ENCODE results near the gene PRSS27. TPM values are rescaled to one million over a fixed set of nuclear protein-coding genes. Genes with fewer than 3 reads are reported as not detected.
A peak's percentile ranks its signal among the peaks of the same experiment; 100 is the strongest.

Gene PRSS27
- total RNA-seq, 2 experiments from 2014 or later, result 1.2 to 1.4 TPM

- DNase-seq (no peak), ATAC-seq (no peak)
- H3K4me3 Mint-ChIP-seq, result no peak overlapping the region
- TF ChIP-seq CTCF (IDR thresholded peaks at IDR 0.05), result no peak
- no peak overlapping the region for H3K27ac Mint-ChIP-seq
- H3K27me3 Mint-ChIP-seq, result no peaks in the 10 kb centered on the region
- H3K9me3 Mint-ChIP-seq, result no peaks in the 10 kb centered on the region
- ChIA-PET CTCF (interaction anchor here (0.5 kb wide), 1 partner anchor 201 kb away, joined by 3 read pairs; no protein-coding TSS in a partner anchor), POLR2A (interaction anchor here (0.7 to 0.9 kb wide), 3 partner anchors 19 to 44 kb away, joined by 3 to 4 read pairs (median 3); partner anchors contain the start of gene KCTD5)
- intact Hi-C loops (cut with micrococcal nuclease), result no loop called here
- no peaks in the 10 kb centered on the region for H3K36me3 Mint-ChIP-seq (ENCODE audit: low read depth)
- peaks cover 6% of the 10 kb centered on the region for H3K4me1 Mint-ChIP-seq (ENCODE audit: low read depth)
Measured at GRCh38 chr16:2716948-2717347, 3.1 kb downstream of the PRSS27 start.

- CTCF ChIA-PET, result no interaction called here
- no peak overlapping the region for H3K4me3 Mint-ChIP-seq
- H3K9me3 Mint-ChIP-seq, result no peaks in the 10 kb centered on the region
- POLR2A ChIA-PET, result interaction anchor here (0.7 to 0.9 kb wide), 3 partner anchors 19 to 43 kb away, joined by 3 to 4 read pairs (median 3); partner anchors contain the start of gene KCTD5
- intact Hi-C loops (cut with micrococcal nuclease), result no loop called here
- H3K4me1 Mint-ChIP-seq (ENCODE audit: low read depth), result peaks cover 5% of the 10 kb centered on the region
- DNase-seq, result no peak
- H3K36me3 Mint-ChIP-seq (ENCODE audit: low read depth), result no peaks in the 10 kb centered on the region
- no peaks in the 10 kb centered on the region for H3K27me3 Mint-ChIP-seq
- no peak overlapping the region for H3K27ac Mint-ChIP-seq
- TF ChIP-seq CTCF (IDR thresholded peaks at IDR 0.05), result no peak
- ATAC-seq, result no peak
Measured at GRCh38 chr16:2715966-2716885, 3.8 kb downstream of the PRSS27 start.

- peaks cover 5% of the 10 kb centered on the region for H3K4me1 Mint-ChIP-seq (ENCODE audit: low read depth)
- ChIA-PET POLR2A (interaction anchor here (0.7 kb wide), 1 partner anchor 15 kb away, joined by 3 read pairs; no protein-coding TSS in a partner anchor), CTCF (no interaction called here)
- no peaks in the 10 kb centered on the region for H3K36me3 Mint-ChIP-seq (ENCODE audit: low read depth)
- H3K9me3 Mint-ChIP-seq, result no peaks in the 10 kb centered on the region
- H3K4me3 Mint-ChIP-seq, result no peak overlapping the region
- DNase-seq, result peak; percentile 92
- peak; percentile 98 for ATAC-seq
- intact Hi-C loops (cut with micrococcal nuclease), result no loop called here
- H3K27me3 Mint-ChIP-seq, result no peaks in the 10 kb centered on the region
- no peak overlapping the region for H3K27ac Mint-ChIP-seq
- TF ChIP-seq CTCF (IDR thresholded peaks at IDR 0.05), result no peak
Measured at GRCh38 chr16:2715519-2715918, 4.5 kb downstream of the PRSS27 start.

- peaks cover 5% of the 10 kb centered on the region for H3K4me1 Mint-ChIP-seq (ENCODE audit: low read depth)
- no peaks in the 10 kb centered on the region for H3K9me3 Mint-ChIP-seq
- CTCF ChIA-PET, result no interaction called here
- POLR2A ChIA-PET, result interaction anchor here (0.6 to 0.7 kb wide), 2 partner anchors 16 to 454 kb away, joined by 3 read pairs; no protein-coding TSS in a partner anchor
- ATAC-seq (no peak), DNase-seq (no peak)
- H3K4me3 Mint-ChIP-seq, result no peak overlapping the region
- H3K27ac Mint-ChIP-seq, result no peak overlapping the region
- TF ChIP-seq CTCF (IDR thresholded peaks at IDR 0.05), result no peak
- no peaks in the 10 kb centered on the region for H3K36me3 Mint-ChIP-seq (ENCODE audit: low read depth)
- no peaks in the 10 kb centered on the region for H3K27me3 Mint-ChIP-seq
- intact Hi-C loops (cut with micrococcal nuclease), result no loop called here
Measured at GRCh38 chr16:2715064-2715463, 5.0 kb downstream of the PRSS27 start.
